ENCODE data around the gene BLOC1S4. TPM values are rescaled to one million over a fixed set of nuclear protein-coding genes. Genes with fewer than 3 reads are reported as not detected.

The BLOC1S4 gene
- total RNA-seq, 1 donor from 2014 or later = 14.6 TPM

- DNase-seq (ENCODE audit: low spot score) = no peak
Measured at GRCh38 chr4:6763330-6763851, 47.4 kb downstream of the BLOC1S4 start.

DNA sequence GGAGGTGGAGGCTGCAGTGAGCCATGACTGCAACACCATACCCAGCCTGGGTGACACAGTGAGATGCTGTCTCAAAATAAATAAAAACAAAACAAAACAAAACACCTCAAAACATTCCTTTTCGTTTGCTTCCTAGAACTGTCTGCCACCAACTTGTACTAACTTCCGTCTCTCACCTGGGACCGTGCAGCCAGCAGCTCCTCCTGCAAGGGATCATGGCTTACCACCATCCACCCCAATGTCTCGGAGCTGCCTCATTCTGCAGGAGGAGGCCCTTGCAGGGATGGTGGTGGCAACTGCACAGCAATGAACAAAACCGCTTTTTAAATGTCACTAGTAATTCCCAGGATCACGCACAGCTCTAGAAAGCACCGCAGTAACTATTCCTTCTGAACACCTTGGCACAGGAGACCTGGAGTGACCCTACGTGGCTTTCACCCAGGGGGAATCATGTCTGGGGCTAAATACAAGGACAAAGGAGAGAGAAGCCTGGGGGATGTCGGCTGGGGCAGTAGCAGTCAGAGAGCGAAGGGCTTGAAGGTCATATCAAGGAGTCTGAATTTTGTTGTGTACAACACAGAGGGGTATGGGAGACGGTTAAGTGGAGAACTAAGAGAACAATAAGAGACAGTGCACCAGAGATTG is 49.1 kb downstream of the BLOC1S4 start:
- DNase-seq (ENCODE audit: low spot score) = no peak

DNA sequence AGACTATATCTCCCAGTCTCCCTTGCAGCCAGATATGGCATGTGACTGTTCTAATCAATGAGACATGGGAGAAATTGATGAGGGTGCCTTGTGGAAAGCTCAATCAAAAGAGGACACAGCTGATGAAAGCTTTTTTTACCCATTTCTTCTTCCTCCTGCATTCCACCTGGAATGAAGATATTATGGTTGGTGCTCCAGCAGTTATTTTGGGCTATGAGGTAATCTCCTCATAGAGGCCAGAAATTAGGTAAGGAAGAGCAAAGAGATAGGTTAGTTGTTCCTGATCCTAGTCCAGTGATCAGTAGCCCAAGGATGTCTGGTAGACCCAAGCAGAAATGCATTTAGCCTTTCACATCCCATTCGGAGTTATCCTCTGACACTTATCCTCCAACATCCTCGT is 49.7 kb downstream of the BLOC1S4 start:
- no peak for DNase-seq (ENCODE audit: low spot score)

Other genes with a start within 250 kb of the BLOC1S4 start
- 2.8 TPM for gene PPP2R2C, start 243.6 kb upstream of the BLOC1S4 start, total RNA-seq
- 37.3 TPM for gene MAN2B2, start 141.0 kb upstream of the BLOC1S4 start, total RNA-seq
- 196 TPM for gene MRFAP1, start 75.5 kb upstream of the BLOC1S4 start, total RNA-seq
- gene S100P, start 22.3 kb upstream of the BLOC1S4 start, total RNA-seq = 2,292 TPM
- 52.5 TPM for gene MRFAP1L1, start 6.3 kb upstream of the BLOC1S4 start, total RNA-seq
- 40.4 TPM for gene KIAA0232, start 66.6 kb downstream of the BLOC1S4 start, total RNA-seq
- gene TBC1D14, start 193.7 kb downstream of the BLOC1S4 start, total RNA-seq = 44.8 TPM

Data from ureter (tissue), 1 donor.